Tibial nerve (tissue), 4 donors: ENCODE data around the gene MPLKIP.

ENCODE experiments used
- CTCF ChIP-seq, 5 experiments: fragments of 200-600 bp in 3 of 5; fragments of 450-650 bp in 2 of 5; sonication (generic) in 3 of 5; IDR thresholded peaks; one replicate each; pipeline ENCODE4 v1.5.1; 2016 to 2019; ENCODE audit warnings: antibody characterized with exemption in 5 of 5, mild to moderate bottlenecking in 3 of 5, moderate library complexity in 2 of 5
- EP300 ChIP-seq, 2 donors: sonication (generic); formaldehyde crosslinking; IDR thresholded peaks; one replicate each; pipeline ENCODE4 v1.6.1; 2017; ENCODE audit warnings: antibody characterized with exemption in 2 of 2, mild to moderate bottlenecking in 1 of 2
- POLR2A ChIP-seq, 2 donors: fragments of 450-650 bp; IDR thresholded peaks; one replicate each; pipeline ENCODE4 v1.6.1; 2017; ENCODE audit warnings: antibody characterized with exemption in 2 of 2, mild to moderate bottlenecking in 2 of 2, moderate library complexity in 2 of 2

DNA sequence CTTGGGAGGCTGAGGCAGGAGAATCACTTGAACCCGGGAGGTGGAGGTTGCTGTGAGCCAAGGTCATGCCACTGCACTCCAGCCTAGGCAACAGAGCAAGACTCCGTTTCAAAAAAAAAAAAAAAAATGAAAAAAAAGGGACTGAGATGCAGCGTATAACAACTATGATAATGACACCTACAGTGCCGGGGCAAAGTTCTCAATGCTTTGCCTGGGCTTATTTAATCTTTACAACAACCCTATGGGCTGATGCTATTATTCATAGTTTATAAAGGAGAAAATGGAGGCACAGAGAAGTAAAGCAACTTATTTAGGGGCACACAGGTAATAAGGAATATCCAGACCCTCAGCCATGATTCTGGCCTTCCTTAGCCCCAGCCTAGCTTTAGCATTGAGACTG lies 48.0 kb upstream of the MPLKIP start:
- TF ChIP-seq CTCF (IDR thresholded peaks at IDR 0.05) (no peak), POLR2A (IDR thresholded peaks at IDR 0.05) (no peak), EP300 (IDR thresholded peaks at IDR 0.05) (no peak)
